T1000 (cell line): ENCODE data around the gene FAM180A.
"Not testable (repeated sequence)": the region's sequence is repeated elsewhere in the genome, so short reads cannot be mapped to it uniquely, and the experiment has no call there.

ENCODE experiments used
- DNase-seq: peaks from one replicate; lab custom pipeline; 2025; ENCODE audit warnings: mixed read lengths; lab: John Stamatoyannopoulos, UW

FAM180A gene

DNA sequence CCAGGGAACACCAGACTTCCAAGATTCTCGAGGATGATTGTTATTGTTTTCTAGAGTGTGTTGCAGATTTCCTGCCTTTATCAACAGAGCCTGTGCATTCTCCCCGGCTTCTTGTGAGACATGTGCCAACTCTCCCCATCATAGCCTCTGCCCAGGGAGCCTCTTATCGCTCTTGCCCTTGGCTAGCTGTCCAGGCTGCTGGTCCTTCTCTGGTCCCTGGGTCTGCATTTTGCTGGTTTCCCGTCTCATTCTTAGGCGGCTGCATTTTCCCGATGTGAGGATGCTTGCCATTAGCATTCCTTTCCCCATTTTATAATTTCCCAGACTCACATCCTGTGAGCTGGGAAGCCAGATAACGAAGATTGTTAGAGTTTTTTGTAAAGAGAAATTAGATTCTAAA lies 35.8 kb downstream of the FAM180A start:
- DNase-seq: no peak

DNA sequence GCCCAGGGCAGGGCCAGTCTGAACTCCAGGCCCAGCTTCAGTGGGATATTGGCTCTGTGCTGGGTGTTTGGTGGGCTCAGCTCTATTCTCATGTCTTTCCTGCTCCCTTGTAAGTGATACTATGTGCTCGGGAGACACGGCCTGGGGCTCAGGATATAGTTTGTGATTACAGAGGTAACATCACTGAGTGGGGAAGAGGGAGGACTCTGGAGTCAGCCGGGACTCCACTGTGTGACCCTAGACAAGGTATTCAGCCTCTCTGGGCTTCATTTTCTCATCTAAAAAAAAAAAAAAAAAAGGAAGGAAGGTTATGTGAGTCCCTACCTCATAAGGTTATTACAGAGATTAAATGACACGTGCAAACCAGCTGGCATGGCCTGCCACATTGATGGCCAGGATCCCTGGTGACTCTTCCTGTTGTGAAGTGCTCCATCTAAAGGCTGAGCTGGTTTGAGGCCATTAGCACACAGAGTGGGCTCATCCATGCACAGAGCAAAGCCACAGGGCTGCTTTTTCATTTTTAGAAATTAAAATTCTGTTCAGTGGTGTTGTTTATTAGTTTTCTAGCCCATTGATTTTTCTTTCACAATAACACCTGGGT lies 36.3 kb downstream of the FAM180A start:
- DNase-seq: no peak

GRCh38 chr7:135711139-135711469 lies 37.5 kb downstream of the FAM180A start:
- DNase-seq: no peak

DNA sequence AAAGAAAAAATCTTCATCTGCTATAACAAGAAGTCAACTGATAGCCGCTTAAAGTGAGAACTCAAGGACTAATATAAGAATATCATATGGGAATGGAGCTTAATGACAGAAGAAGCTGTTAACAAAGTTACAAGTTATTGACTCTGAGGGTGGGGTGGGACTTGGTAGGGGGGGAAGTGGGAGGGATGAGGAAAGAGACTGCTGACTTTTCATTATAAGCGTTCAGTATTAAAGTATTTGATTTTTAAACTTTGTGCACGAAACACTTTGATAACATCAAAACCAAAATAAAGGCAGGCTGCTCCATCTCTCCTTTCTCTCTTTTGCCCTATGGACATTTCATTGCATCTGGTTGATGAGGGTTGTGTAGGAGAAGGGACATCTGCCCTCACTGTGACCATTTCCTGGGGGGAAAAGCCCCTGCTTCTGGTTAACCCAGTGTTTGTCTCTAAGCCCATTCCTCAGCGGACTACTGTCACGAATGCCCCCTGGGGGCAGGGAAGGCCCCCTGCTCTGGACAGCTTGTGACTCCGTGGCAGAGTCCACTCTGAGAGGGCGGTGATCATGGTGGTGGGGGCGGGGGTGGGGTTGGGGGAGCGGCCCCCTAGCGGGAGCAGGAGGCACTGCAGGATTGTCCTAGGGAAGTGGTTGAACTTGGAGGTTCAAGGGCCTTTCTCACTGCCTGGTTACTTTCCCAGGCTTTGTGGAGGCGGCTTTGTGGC lies 38.0 kb downstream of the FAM180A start:
- DNase-seq: no peak

- no peak for DNase-seq
Observed at GRCh38 chr7:135709508-135709907, 39.1 kb downstream of the FAM180A start.

- no peak for DNase-seq
Observed at GRCh38 chr7:135708041-135708440, 40.6 kb downstream of the FAM180A start.

GRCh38 chr7:135707570-135707966 lies 41.0 kb downstream of the FAM180A start:
- no peak for DNase-seq

DNA sequence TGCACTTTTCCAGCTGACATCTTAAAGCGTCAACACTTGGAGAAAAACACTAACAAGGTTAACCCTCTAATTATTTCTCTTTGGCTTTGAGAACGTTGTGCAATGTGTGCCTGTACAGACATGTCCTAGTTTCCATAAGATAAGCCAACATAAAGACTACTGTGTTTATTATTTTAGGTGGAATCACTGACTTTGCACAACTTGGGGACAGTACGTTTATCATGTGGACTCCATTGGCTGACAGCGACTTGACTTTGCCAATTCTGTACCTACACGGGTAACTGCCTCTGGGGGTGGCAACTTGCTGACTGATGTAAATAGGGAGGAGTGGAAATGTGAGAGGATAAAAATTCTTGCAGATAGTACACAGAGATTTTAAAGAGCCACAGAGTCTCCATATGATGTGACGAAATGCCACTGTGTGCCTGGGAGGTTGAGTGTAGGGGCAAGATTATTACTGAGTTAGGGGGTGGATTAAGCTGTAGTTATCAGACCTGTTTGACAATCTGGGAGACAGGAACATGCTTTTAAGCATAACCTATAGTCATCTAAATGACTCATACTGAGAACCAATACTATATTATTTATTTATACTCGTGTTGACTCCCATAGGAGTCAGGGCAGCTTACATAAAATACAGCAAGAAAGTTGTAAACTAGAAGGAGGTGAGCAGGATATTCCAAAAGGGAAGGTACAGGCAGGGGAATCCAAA lies 41.6 kb downstream of the FAM180A start:
- no peak for DNase-seq

DNA sequence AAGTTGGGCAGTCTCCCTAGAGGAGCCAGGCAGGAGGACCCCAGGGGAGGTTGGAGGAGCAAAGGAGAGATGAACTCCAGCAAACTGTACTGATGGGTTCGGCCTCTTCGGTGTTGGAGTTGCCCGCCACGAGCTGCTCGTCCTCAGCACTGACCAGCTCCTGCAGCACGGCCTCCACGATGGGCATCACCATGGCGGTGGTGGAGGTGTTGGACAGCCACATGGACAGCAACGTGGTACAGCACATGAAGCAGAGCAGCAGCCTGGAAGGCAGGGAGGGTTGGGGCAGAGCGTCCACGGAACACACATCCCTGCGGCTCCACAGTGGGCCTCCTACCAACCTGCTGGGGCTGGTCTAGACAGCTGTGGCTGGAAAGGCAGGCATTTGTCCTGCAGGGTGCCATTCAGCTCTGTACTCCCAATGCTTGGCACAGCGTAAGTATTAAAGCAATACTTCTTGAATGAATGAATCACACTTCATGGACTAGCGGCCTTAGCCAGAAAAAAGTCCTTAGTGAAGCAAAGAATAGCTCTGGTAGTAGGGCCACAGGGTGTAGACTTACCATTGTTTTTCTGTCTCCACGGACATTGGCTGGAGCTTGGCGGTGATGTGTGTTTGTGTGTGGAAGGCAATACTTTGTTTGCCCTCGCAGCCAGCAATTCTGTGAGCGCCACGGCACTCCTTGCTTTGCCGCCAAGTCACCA lies 42.4 kb downstream of the FAM180A start:
- DNase-seq: no peak

DNA sequence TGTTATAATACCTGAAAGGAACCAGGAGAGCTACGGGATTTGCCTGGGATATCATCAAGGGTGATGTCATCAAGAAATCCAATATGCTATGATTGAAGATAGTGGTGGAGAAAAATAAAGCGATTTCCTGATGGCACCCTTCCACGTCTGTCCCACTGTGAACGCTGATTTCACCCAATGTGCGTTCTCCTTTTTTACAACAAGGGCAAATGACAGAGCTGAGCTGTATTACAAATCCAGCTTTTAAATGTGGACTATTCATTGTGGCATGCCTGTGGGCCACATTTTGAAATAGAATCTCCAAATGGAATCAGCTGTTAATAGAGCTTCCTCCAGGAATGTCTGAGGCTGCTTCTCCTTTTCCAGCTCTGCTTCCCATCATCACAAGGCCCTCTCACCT lies 43.9 kb downstream of the FAM180A start:
- no peak for DNase-seq

GRCh38 chr7:135704074-135704473 lies 44.5 kb downstream of the FAM180A start:
- no peak for DNase-seq

DNA sequence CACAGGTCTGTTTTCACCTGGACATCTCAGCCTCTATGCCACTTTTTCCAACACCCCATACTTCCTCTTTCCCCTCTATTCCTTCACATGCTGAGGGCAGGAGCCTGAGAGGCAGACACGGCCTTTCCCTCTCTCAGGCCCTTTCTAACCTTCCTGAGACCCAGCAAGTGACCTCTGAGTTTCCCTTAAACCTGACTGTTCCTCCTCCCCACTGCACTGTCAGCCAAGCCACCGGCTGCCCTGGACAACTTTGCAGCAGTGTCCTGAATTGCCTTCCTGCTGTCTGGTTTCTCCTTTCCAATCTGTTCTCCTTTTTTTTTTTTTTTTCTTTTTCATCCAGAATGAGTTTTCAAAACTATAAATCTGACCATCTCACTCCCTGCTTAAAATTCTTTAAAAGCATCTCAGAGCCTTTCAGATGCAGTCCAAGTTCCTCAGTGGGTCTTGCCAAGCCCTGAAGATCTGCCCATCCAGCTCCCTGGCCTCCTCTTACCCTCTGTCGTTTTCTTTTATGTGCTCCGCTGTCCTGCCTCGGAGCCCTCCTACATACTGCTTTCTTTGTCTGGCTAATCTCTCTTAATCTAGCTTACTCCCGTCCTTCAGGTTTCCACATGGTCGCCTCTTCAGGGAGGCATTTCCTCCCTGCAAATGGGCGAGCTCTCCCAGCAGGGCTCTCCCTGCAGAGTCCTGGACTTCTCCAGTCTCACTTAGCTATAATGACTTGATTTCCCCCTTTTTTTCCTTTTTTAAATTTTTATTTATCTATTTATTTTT lies 51.1 kb downstream of the FAM180A start:
- DNase-seq: no peak

DNA sequence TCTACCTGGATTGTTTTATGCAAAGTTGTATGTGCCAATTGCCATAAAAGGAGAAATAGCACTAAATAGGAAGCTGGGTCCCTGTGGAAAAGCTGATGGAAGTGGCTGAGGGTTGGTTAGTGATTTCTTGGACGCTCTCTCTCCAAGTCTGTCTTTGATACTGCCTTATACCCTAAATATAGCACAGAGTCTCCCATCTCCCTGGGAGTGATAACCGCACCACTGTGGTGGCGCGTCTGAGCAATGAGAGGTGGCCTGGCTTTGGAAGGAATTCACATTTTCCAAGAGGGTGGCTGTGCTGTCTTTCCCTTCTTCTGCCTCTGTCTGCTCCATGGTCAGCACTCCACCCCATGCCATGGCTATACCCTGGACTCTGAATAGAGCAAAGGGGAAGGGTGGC lies 55.1 kb downstream of the FAM180A start:
- DNase-seq: no peak

DNA sequence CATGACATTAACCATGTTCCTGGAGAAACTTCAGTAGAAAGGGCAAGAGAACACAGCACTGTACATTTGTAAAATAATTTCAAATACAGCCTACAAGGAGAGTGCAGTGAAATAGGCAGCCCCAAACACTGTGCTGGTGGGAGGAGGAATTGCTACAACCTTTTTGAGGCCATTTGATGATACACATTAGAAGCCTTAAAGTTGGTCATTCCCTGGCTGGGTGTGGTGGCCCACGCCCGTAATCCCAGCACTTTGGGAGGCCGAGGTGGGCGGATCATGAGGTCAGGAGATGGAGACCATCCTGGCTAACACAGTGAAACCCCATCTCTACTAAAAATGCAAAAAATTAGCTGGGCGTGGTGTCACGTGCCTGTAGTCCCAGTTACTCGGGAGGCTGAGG lies 56.0 kb downstream of the FAM180A start:
- DNase-seq: not testable (repeated sequence)

GRCh38 chr7:135692055-135692454 lies 56.6 kb downstream of the FAM180A start:
- DNase-seq: no peak

- no peak for DNase-seq
Observed at GRCh38 chr7:135690566-135690965, 58.0 kb downstream of the FAM180A start.

GRCh38 chr7:135687466-135687865 lies 61.1 kb downstream of the FAM180A start:
- no peak for DNase-seq

DNA sequence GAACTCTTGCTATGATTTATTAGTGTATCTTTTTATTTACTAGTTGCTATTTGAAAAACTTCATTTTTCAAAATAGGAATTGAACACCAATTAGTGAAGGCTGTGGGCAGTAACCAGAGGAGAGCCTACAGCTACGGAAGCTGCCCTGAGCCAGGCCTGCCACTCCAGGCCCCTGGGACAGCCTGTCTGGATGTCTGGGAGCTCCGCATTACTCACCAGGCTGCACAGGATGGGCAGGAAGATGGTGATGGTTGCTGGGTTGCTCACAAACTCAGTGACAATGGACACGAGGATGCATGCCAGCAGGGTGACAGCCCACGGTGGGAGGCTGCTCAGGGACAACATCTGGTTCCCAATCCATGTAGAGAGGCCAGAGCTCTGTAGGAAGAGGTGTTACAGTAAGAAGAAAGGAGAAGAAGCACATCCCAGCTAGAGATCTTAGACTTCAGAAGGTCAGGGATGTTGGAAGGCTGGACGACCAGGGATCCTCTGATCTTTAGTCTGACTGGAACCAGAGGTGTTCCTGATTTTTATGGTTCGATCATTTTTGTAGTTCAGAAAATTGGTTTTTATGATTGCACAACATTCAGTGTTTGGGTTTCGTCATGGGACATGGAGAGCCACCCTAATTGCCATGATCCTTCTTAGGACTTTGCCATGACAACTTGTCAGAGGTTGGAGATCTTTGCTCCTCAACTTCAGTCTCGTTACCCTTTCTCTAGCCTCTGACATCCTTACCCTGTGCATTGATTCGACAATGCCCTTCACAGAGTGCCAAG lies 63.1 kb downstream of the FAM180A start:
- DNase-seq: no peak

- no peak for DNase-seq
Observed at GRCh38 chr7:135684699-135685098, 63.9 kb downstream of the FAM180A start.

- no peak for DNase-seq
Observed at GRCh38 chr7:135684136-135684535, 64.5 kb downstream of the FAM180A start.

DNA sequence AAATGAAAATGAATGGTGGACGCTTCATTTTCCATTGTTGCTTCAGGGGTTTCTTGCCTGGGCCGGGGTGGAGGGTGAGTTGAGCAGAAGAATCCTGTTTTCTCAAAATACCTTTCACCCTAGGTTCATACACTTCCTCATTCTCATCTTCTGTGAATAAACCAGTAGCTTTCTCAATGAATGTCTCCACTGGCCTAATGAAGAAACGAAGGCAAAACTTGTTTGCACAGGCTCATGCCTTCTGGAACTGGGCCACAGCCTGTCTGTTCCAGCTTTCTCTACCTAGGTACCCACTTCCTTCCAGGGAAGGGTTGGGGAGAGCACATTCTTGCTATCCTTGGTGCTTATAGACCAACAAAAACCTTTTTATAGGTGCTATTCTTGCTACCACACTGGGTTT lies 65.0 kb downstream of the FAM180A start:
- no peak for DNase-seq
